ENCODE results near the gene NUDT15.

Gene NUDT15

GRCh38 chr13:48066310-48066989 is 28.9 kb downstream of the NUDT15 start:
- peak; percentile 30 for DNase-seq (ENCODE audit: low read depth)
- no peak for TF ChIP-seq CTCF (conservative IDR thresholded peaks at IDR 0.05; ENCODE audit: low read length)
- H3K4me3 ChIP-seq (ENCODE audit: low read length): no peak overlapping the region

- H3K4me3 ChIP-seq (ENCODE audit: low read length): no peak overlapping the region
- no peak for DNase-seq (ENCODE audit: low read depth)
- TF ChIP-seq CTCF (conservative IDR thresholded peaks at IDR 0.05; ENCODE audit: low read length): no peak
Observed at GRCh38 chr13:48068036-48068435, 30.5 kb downstream of the NUDT15 start.

- no peak for DNase-seq (ENCODE audit: low read depth)
- H3K4me3 ChIP-seq (ENCODE audit: low read length): no peak overlapping the region
- TF ChIP-seq CTCF (conservative IDR thresholded peaks at IDR 0.05; ENCODE audit: low read length): no peak
Observed at GRCh38 chr13:48068952-48069351, 31.4 kb downstream of the NUDT15 start.

DNA sequence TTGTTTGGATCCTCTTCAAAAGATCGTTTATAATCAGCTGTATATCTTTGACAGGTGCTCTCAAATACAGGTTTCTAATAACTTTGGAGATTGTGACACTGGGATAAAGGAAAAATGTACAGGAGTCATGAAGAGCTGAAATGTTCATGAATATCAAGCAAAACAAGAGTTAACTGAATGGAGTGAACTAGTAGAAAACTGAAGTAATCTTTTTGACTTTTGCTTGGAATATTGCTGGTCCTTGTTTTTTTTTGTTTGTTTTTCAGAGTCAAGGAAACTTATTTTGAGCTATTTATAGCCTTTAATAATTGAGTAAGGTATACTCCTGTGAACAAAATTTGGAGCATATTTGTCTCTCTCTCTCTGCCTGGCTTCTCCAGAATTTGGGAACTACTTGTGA is 32.0 kb downstream of the NUDT15 start:
- no peak overlapping the region for H3K4me3 ChIP-seq (ENCODE audit: low read length)
- DNase-seq (ENCODE audit: low read depth): no peak
- no peak for TF ChIP-seq CTCF (conservative IDR thresholded peaks at IDR 0.05; ENCODE audit: low read length)

DNA sequence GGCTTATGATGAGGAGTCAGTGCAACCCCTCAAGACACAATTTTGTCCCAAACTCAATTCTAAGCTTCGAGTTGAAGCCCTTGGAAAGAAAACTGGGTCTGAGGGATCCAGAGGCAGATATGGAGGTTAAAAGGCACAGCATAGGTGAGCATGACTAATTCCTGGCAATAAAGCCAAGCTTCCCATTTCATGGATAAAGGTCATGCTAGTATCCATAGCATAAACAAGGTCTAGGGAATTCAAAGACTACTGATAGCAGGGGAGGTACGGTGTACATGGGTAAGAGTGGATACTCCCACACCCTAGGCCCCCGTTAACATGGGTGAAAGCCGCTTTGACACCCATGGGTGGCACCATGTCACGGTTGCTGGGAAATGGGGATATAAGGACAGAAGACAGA is 33.4 kb downstream of the NUDT15 start:
- no peak for DNase-seq (ENCODE audit: low read depth)
- TF ChIP-seq CTCF (conservative IDR thresholded peaks at IDR 0.05; ENCODE audit: low read length): no peak
- H3K4me3 ChIP-seq (ENCODE audit: low read length): no peak overlapping the region

GRCh38 chr13:48072304-48072703 is 34.8 kb downstream of the NUDT15 start:
- no peak overlapping the region for H3K4me3 ChIP-seq (ENCODE audit: low read length)
- TF ChIP-seq CTCF (conservative IDR thresholded peaks at IDR 0.05; ENCODE audit: low read length): no peak
- no peak for DNase-seq (ENCODE audit: low read depth)

DNA sequence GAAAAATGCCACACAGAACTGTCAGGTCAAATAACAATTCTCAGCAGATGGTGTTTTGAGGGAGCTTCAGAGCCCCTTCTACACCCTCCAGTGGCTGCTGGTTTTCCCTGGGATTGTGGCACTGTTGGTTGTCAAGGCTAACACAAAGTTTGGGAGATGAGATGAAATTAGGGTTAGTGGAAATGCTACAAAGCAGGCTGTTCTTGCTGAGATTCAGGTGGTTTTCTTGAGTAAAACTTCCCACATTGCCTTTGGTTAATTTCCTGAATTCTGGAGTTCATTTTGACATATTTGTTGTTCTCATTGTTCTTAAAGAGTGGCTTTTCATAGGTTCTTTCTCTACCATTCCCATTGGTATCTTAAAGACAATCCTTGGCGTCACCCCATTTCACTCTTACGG is 35.3 kb downstream of the NUDT15 start:
- no peak overlapping the region for H3K4me3 ChIP-seq (ENCODE audit: low read length)
- TF ChIP-seq CTCF (conservative IDR thresholded peaks at IDR 0.05; ENCODE audit: low read length): no peak
- DNase-seq (ENCODE audit: low read depth): no peak

All from AG10803 (cell line).